ENCODE data around the gene ATP1B4.
A peak's percentile ranks its signal among the peaks of the same experiment; 100 is the strongest.

- TF ChIP-seq CTCF (IDR thresholded peaks at IDR 0.05) = peak in 5 of 6 experiments; percentile 12 to 36 (median 27)
- no peak for TF ChIP-seq POLR2A (IDR thresholded peaks at IDR 0.05)
Measured at GRCh38 chrX:120380699-120381098, 18.8 kb downstream of the ATP1B4 start.
